ENCODE data around the gene HDAC4. TPM values are rescaled to one million over a fixed set of nuclear protein-coding genes. Genes with fewer than 3 reads are reported as not detected.

HDAC4 gene
- total and polyA plus RNA-seq, 3 donors from 2014 or later: 29.0 to 67.5 (median 58.7) TPM

- Histone ChIP-seq H3K4me3 (no peak overlapping the region), H3K9me3 (no peaks in the 10 kb centered on the region), H3K27me3 (no peaks in the 10 kb centered on the region), H3K27ac (no peak overlapping the region), H3K36me3 (ENCODE audit: low read depth, missing control alignments) (no peaks in the 10 kb centered on the region), H3K4me1 (no peaks in the 10 kb centered on the region)
- intact Hi-C loops (cut with DNase I; ENCODE audit: low total_unique reads): no loop called here
- DNase-seq: no peak
- WGBS, 2 donors: 89 to 92% methylated on average over 7 of the region's 7 CpGs
- TF ChIP-seq, protein P1, sequence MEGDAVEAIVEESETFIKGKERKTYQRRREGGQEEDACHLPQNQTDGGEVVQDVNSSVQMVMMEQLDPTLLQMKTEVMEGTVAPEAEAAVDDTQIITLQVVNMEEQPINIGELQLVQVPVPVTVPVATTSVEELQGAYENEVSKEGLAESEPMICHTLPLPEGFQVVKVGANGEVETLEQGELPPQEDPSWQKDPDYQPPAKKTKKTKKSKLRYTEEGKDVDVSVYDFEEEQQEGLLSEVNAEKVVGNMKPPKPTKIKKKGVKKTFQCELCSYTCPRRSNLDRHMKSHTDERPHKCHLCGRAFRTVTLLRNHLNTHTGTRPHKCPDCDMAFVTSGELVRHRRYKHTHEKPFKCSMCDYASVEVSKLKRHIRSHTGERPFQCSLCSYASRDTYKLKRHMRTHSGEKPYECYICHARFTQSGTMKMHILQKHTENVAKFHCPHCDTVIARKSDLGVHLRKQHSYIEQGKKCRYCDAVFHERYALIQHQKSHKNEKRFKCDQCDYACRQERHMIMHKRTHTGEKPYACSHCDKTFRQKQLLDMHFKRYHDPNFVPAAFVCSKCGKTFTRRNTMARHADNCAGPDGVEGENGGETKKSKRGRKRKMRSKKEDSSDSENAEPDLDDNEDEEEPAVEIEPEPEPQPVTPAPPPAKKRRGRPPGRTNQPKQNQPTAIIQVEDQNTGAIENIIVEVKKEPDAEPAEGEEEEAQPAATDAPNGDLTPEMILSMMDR (IDR thresholded peaks at IDR 0.05): no peak
- no peak for TF ChIP-seq POLR2A (IDR thresholded peaks at IDR 0.05)
Observed at GRCh38 chr2:239354132-239354790, 46.6 kb downstream of the HDAC4 start.

- Histone ChIP-seq H3K4me1 (peaks cover 4% of the 10 kb centered on the region), H3K27me3 (no peaks in the 10 kb centered on the region), H3K27ac (no peak overlapping the region), H3K36me3 (ENCODE audit: low read depth, missing control alignments) (no peaks in the 10 kb centered on the region), H3K9me3 (no peaks in the 10 kb centered on the region), H3K4me3 (no peak overlapping the region)
- WGBS, 2 donors: 96 to 97% methylated on average over 5 of the region's 5 CpGs
- no peak for DNase-seq
- intact Hi-C loops (cut with DNase I; ENCODE audit: low total_unique reads): no loop called here
- no peak for TF ChIP-seq POLR2A (IDR thresholded peaks at IDR 0.05)
- TF ChIP-seq, protein P1 (IDR thresholded peaks at IDR 0.05): no peak
Observed at GRCh38 chr2:239353692-239354091, 47.1 kb downstream of the HDAC4 start.

DNA sequence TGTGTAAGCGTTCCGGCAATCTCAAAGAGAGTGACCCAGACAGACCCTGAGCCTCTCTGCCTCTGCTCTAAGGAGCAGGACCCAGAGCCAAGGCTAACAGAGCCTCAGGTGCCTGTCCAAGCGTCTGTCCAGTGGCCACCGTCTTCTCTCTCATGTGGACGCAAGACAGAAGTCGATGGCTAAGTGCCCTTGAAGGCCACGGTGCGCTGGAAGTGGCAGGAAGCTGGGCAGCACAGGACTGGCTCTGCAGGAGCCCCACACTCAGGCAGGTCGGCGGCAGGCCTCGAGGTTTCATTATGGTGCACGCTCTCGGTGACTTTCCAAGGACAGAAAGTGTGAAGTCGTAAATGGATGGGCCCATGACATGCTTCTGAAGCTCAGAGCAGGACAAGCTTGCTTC, 49.1 kb downstream of the HDAC4 start:
- Histone ChIP-seq H3K9me3 (no peaks in the 10 kb centered on the region), H3K4me3 (no peak overlapping the region), H3K27me3 (no peaks in the 10 kb centered on the region), H3K36me3 (ENCODE audit: low read depth, missing control alignments) (no peaks in the 10 kb centered on the region), H3K4me1 (peaks cover 4% of the 10 kb centered on the region), H3K27ac (no peak overlapping the region)
- DNase-seq: no peak
- 85 to 92% methylated on average over 14 of the region's 14 CpGs for WGBS, 2 donors
- intact Hi-C loops (cut with DNase I; ENCODE audit: low total_unique reads): no loop called here
- TF ChIP-seq POLR2A (IDR thresholded peaks at IDR 0.05): no peak
- TF ChIP-seq, protein P1 (IDR thresholded peaks at IDR 0.05): no peak

DNA sequence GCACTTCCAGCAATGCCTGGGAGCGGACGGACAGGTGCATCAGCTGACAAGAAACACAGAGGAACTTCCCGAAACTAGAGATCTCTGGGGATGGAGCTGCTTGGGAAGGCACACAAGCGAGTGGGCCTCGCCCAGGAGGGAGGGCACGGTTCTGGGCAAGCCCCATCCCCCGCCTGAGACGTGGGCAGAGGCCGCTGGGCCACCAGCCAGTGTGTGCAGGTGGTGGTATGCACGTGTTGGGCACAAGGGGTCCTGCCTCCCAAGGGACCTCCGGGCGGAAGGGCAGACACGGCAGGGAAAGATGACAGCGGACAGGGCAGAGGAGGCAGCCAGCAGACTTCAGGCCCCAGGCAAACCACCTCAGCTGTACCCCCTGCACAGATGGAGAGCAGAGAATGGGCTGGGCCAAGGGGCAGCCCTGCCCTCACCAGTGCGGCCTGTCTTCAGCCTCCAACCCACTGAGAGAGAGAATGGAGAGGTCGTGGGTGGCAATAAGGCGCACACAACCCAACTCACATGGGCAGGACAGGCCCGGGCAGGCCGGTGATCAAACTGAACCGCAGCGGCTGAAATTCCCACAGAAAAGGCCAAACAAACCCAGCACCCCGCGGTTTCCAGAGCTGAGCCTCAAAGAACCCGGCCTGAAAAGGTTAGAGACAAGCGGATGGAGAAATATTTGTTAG, 51.2 kb downstream of the HDAC4 start:
- peaks cover 4% of the 10 kb centered on the region for H3K4me1 ChIP-seq
- TF ChIP-seq, protein P1 (IDR thresholded peaks at IDR 0.05): no peak
- TF ChIP-seq POLR2A (IDR thresholded peaks at IDR 0.05): no peak
- no peak for DNase-seq

More for the DNA sequence above, 51.2 kb downstream of the HDAC4 start:
- H3K36me3 ChIP-seq (ENCODE audit: low read depth, missing control alignments): no peaks in the 10 kb centered on the region
- H3K4me3 ChIP-seq: no peak overlapping the region
- intact Hi-C loops (cut with DNase I; ENCODE audit: low total_unique reads): no loop called here
- H3K9me3 ChIP-seq: no peaks in the 10 kb centered on the region
- H3K27ac ChIP-seq: peak overlapping the region; percentile 67 to 88
- 91 to 92% methylated on average over 25 of the region's 25 CpGs for WGBS, 2 donors
- H3K27me3 ChIP-seq: no peaks in the 10 kb centered on the region

Measured in testis (tissue), 3 donors.